HepG2 (cell line): Measurements from ENCODE around the gene CADM3. TPM values are rescaled to one million over a fixed set of nuclear protein-coding genes. Genes with fewer than 3 reads are reported as not detected.

Source experiments
- AKAP8 ChIP-seq: sonication (generic); formaldehyde crosslinking; IDR thresholded peaks from 2 replicates; pipeline ENCODE4 v1.5.1; 2020; ENCODE audit warnings: mild to moderate bottlenecking, missing genetic modification reagents
- BHLHE40 ChIP-seq: IDR thresholded peaks from 2 replicates; pipeline ENCODE4 v1.6.1; 2011; ENCODE audit warnings: low read length, improper control_type of control experiment
- DPF2 ChIP-seq: sonication (generic); formaldehyde crosslinking; IDR thresholded peaks from 2 replicates; pipeline ENCODE4 v1.4.0; 2020; ENCODE audit warnings: mild to moderate bottlenecking, low read depth, missing genetic modification reagents, borderline replicate concordance
- ELF1 ChIP-seq: sonication (generic); formaldehyde crosslinking; IDR thresholded peaks from 2 replicates; pipeline ENCODE4 v1.4.0; 2020; ENCODE audit warnings: missing genetic modification reagents
- HOXA7 ChIP-seq: sonication (generic); formaldehyde crosslinking; IDR thresholded peaks from 2 replicates; pipeline ENCODE4 v1.8.1; 2022; ENCODE audit warnings: mild to moderate bottlenecking, missing genetic modification reagents, moderate library complexity
- LCORL ChIP-seq, 2 experiments: fragments of 450-650 bp in 1 of 2; sonication (generic) in 1 of 2; formaldehyde crosslinking in 1 of 2; IDR thresholded peaks; 2 replicates each; pipeline versions ENCODE4 v1.5.0 to v1.6.1; 2017 to 2020; ENCODE audit warnings: antibody characterized with exemption in 1 of 2, missing genetic modification reagents in 1 of 2
- MAFG ChIP-seq: sonication (generic); formaldehyde crosslinking; IDR thresholded peaks from 2 replicates; pipeline ENCODE4 v1.5.1; 2020; ENCODE audit warnings: mild to moderate bottlenecking, missing genetic modification reagents
- NCOA2 ChIP-seq: sonication (generic); formaldehyde crosslinking; IDR thresholded peaks from 2 replicates; pipeline ENCODE4 v1.8.0; 2022; ENCODE audit warnings: inconsistent platforms
- RFX3 ChIP-seq: IDR thresholded peaks from 2 replicates; pipeline ENCODE4 v1.6.1; 2016; ENCODE audit warnings: missing biosample characterization, missing genetic modification reagents
- RNF2 ChIP-seq: fragments of 450-650 bp; conservative IDR thresholded peaks from 2 replicates; pipeline ENCODE4 v1.6.1; 2016; ENCODE audit warnings: low read depth
- SIN3A ChIP-seq: IDR thresholded peaks from 2 replicates; pipeline ENCODE4 v1.6.1; 2011; ENCODE audit warnings: low read depth, mild to moderate bottlenecking, control low read depth, low read length, borderline replicate concordance
- SMC3 ChIP-seq: IDR thresholded peaks from 2 replicates; pipeline ENCODE4 v1.6.1; 2011; ENCODE audit warnings: low read length, improper control_type of control experiment
- SOX5 ChIP-seq: IDR thresholded peaks from 2 replicates; pipeline ENCODE4 v1.6.1; 2016; ENCODE audit warnings: borderline replicate concordance
- ZNF10 ChIP-seq: sonication (generic); formaldehyde crosslinking; IDR thresholded peaks from 2 replicates; pipeline ENCODE4 v1.4.0; 2020; ENCODE audit warnings: mild to moderate bottlenecking, low read depth, missing genetic modification reagents, borderline replicate concordance
- ZNF124 ChIP-seq: sonication (generic); formaldehyde crosslinking; IDR thresholded peaks from 2 replicates; pipeline ENCODE4 v1.4.0; 2020; ENCODE audit warnings: missing genetic modification reagents
- ZNF232 ChIP-seq: sonication (generic); formaldehyde crosslinking; IDR thresholded peaks from 2 replicates; pipeline ENCODE4 v1.4.0; 2020; ENCODE audit warnings: missing genetic modification reagents, borderline replicate concordance
- ZNF260 ChIP-seq: sonication (generic); formaldehyde crosslinking; IDR thresholded peaks from 2 replicates; pipeline ENCODE4 v1.4.0; 2020; ENCODE audit warnings: missing genetic modification reagents, low read depth, mild to moderate bottlenecking, borderline replicate concordance
- ZNF263 ChIP-seq: sonication (generic); formaldehyde crosslinking; IDR thresholded peaks from 2 replicates; pipeline ENCODE4 v1.4.0; 2020; ENCODE audit warnings: missing genetic modification reagents
- ZNF468 ChIP-seq: sonication (generic); formaldehyde crosslinking; IDR thresholded peaks from 2 replicates; pipeline ENCODE4 v1.8.0; 2022; ENCODE audit warnings: mild to moderate bottlenecking, moderate library complexity, missing genetic modification reagents
- ZNF891 ChIP-seq: sonication (generic); formaldehyde crosslinking; IDR thresholded peaks from 2 replicates; pipeline ENCODE4 v1.5.0; 2020; ENCODE audit warnings: mild to moderate bottlenecking, missing genetic modification reagents
- ZSCAN22 ChIP-seq: sonication (generic); formaldehyde crosslinking; IDR thresholded peaks from 2 replicates; pipeline ENCODE4 v1.4.0; 2020; ENCODE audit warnings: mild to moderate bottlenecking, missing genetic modification reagents
- polyA plus RNA-seq, 8 experiments: library from polyadenylated mRNA; depleted of rRNA in 3 of 8; stranded (reverse) in 7 of 8; unstranded in 1 of 8; fragments of >200 nt; fragmentation: Illumina TruSeq in 4 of 8; extraction: Trizol in 4 of 8; gene quantifications; 2 replicates each; pipeline versions ENCODE4 v1.2.1 to v1.2.3, GENCODE V29; 2011 to 2016; ENCODE audit warnings: low read depth in 4 of 8, missing spikeins in 1 of 8, mixed read lengths in 1 of 8; ENCODE audit not compliant: insufficient read depth in 1 of 8
- total RNA-seq, 5 experiments: library from RNA; depleted of rRNA; stranded (reverse); fragments of >200 nt; fragmentation: Illumina TruSeq; extraction: Trizol; gene quantifications; 2 replicates each; pipeline ENCODE4 v1.2.3, GENCODE V29; 2016; ENCODE audit warnings: low read depth in 1 of 5
- TF ChIP-seq, protein P1 (sequence below): sonication (generic); formaldehyde crosslinking; IDR thresholded peaks from 2 replicates; pipeline ENCODE4 v1.4.0; 2020; ENCODE audit warnings: missing genetic modification reagents
- TF ChIP-seq, protein P2 (sequence below): sonication (generic); formaldehyde crosslinking; IDR thresholded peaks from 2 replicates; pipeline ENCODE4 v1.4.0; 2020; ENCODE audit warnings: missing genetic modification reagents, mild to moderate bottlenecking, borderline replicate concordance
- TF ChIP-seq, protein P3 (sequence below): IDR thresholded peaks from 2 replicates; pipeline ENCODE4 v1.6.1; 2016; ENCODE audit warnings: missing biosample characterization, missing genetic modification reagents, low read depth

The CADM3 gene
- total and polyA plus RNA-seq, 2 of the 13 experiments (the other 11 are each of a cell fraction or from before 2014, with no cell fraction given): not detected

DNA sequence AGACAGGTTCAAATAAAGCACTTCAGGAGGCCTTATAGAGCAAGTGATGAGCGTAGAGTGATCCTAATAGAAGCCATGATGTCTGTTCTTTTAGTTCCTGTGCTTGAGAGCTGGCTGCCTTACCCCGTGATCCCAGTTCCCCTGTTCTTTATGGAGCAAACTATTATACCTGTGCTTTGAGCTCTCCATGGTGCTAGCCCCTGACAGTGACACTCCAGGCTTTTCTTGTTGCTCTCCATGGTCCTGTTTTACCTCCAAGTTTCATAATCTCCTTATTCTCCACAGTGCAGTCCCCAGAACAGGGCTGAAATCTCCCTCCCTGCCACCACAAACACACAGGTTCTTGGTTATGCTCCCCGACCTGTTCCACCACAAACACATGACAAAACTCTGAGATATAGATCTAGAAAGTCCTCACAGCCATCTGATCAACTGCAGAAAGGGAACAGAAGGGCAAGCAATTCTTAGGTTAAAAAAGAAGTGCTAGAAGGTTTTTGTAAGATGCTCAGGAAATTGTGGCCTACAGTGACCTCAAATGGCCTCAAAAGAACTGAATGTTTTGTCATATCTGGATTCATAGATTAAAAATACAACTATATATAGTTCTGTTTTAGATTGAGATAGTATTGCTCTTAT lies 6.0 kb downstream of the CADM3 start (continued):
- TF ChIP-seq, protein P1, sequence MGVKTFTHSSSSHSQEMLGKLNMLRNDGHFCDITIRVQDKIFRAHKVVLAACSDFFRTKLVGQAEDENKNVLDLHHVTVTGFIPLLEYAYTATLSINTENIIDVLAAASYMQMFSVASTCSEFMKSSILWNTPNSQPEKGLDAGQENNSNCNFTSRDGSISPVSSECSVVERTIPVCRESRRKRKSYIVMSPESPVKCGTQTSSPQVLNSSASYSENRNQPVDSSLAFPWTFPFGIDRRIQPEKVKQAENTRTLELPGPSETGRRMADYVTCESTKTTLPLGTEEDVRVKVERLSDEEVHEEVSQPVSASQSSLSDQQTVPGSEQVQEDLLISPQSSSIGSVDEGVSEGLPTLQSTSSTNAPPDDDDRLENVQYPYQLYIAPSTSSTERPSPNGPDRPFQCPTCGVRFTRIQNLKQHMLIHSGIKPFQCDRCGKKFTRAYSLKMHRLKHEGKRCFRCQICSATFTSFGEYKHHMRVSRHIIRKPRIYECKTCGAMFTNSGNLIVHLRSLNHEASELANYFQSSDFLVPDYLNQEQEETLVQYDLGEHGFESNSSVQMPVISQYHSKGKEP: peak; percentile 99
- TF ChIP-seq ZNF468: 0 out of 2 replicates have a peak, but pooled peaks have one; percentile 72
- peak; percentile 98 for TF ChIP-seq ZNF124 (CRISPR knock-in tag)
- peak; percentile 75; the same call in 1 of the 2 replicates for TF ChIP-seq HOXA7 (CRISPR knock-in tag)
- no peak for TF ChIP-seq ZNF891
- TF ChIP-seq NCOA2: peak; percentile 83
- peak; percentile 41; the same call in 1 of the 2 replicates for TF ChIP-seq ELF1 (CRISPR knock-in tag)
- no peak for TF ChIP-seq AKAP8 (CRISPR knock-in tag)
- no peak for TF ChIP-seq ZSCAN22 (CRISPR knock-in tag)
- peak; percentile 72; the same call in 1 of the 2 replicates for TF ChIP-seq SOX5 (CRISPR knock-in tag)
- no peak for TF ChIP-seq LCORL (IDR thresholded peaks at IDR 0.05)
- no peak; the same call in 1 of the 2 replicates for TF ChIP-seq LCORL (CRISPR knock-in tag; IDR thresholded peaks at IDR 0.05)
- peak; percentile 62; the same call in 1 of the 2 replicates for TF ChIP-seq RFX3
- no peak for TF ChIP-seq ZNF260 (CRISPR knock-in tag)
- peak; percentile 93 for TF ChIP-seq SIN3A
- TF ChIP-seq RNF2: no peak
- TF ChIP-seq MAFG (CRISPR knock-in tag): no peak
- TF ChIP-seq DPF2 (CRISPR knock-in tag): no peak
- TF ChIP-seq, protein P2, sequence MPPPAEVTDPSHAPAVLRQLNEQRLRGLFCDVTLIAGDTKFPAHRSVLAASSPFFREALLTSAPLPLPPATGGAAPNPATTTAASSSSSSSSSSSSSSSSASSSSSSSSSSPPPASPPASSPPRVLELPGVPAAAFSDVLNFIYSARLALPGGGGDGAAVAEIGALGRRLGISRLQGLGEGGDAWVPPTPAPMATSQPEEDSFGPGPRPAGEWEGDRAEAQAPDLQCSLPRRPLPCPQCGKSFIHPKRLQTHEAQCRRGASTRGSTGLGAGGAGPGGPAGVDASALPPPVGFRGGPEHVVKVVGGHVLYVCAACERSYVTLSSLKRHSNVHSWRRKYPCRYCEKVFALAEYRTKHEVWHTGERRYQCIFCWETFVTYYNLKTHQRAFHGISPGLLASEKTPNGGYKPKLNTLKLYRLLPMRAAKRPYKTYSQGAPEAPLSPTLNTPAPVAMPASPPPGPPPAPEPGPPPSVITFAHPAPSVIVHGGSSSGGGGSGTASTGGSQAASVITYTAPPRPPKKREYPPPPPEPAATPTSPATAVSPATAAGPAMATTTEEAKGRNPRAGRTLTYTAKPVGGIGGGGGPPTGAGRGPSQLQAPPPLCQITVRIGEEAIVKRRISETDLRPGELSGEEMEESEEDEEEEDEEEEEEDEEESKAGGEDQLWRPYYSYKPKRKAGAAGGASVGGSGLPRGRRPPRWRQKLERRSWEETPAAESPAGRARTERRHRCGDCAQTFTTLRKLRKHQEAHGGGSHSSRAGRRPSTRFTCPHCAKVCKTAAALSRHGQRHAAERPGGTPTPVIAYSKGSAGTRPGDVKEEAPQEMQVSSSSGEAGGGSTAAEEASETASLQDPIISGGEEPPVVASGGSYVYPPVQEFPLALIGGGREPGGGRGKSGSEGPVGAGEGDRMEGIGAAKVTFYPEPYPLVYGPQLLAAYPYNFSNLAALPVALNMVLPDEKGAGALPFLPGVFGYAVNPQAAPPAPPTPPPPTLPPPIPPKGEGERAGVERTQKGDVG (CRISPR knock-in tag): no peak
- TF ChIP-seq BHLHE40: no peak
- no peak for TF ChIP-seq SMC3
- peak; percentile 65 for TF ChIP-seq ZNF263
- no peak for TF ChIP-seq ZNF10 (CRISPR knock-in tag)
- TF ChIP-seq, protein P3, sequence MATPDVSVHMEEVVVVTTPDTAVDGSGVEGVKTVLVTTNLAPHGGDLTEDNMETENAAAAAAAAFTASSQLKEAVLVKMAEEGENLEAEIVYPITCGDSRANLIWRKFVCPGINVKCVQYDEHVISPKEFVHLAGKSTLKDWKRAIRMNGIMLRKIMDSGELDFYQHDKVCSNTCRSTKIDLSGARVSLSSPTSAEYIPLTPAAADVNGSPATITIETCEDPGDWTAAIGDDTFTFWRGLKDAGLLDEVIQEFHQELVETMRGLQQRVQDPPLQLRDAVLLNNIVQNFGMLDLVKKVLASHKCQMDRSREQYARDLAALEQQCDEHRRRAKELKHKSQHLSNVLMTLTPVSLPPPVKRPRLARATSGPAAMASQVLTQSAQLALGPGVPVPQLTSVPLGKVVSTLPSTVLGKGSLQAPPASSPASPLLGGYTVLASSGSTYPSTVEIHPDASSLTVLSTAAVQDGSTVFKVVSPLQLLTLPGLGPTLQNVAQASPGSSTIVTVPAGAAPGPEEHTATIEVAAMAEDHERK: no peak
- TF ChIP-seq ZNF232 (CRISPR knock-in tag): peak; percentile 99
